Measurements from ENCODE around the gene MAOB.

DNA sequence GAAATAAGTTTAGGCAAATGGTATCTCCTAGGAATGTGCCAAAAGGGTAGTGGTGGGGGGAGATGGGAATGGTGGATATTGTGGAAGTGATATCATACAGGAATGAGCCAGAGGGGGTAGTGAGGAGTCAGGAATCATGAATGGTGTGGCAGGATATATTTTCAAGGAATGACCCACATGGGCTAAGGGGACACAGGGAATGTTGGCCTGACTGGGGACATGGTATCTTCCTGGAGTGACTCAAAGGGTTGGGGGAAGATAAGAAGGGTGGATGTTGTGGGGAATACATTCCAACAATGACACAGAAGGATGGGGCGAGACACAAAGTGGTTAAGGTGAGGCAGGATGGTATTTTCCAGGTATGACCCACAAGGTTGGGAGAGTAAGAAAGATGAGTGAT lies 165.6 kb downstream of the MAOB start:
- TF ChIP-seq, protein P1, sequence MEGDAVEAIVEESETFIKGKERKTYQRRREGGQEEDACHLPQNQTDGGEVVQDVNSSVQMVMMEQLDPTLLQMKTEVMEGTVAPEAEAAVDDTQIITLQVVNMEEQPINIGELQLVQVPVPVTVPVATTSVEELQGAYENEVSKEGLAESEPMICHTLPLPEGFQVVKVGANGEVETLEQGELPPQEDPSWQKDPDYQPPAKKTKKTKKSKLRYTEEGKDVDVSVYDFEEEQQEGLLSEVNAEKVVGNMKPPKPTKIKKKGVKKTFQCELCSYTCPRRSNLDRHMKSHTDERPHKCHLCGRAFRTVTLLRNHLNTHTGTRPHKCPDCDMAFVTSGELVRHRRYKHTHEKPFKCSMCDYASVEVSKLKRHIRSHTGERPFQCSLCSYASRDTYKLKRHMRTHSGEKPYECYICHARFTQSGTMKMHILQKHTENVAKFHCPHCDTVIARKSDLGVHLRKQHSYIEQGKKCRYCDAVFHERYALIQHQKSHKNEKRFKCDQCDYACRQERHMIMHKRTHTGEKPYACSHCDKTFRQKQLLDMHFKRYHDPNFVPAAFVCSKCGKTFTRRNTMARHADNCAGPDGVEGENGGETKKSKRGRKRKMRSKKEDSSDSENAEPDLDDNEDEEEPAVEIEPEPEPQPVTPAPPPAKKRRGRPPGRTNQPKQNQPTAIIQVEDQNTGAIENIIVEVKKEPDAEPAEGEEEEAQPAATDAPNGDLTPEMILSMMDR (IDR thresholded peaks at IDR 0.05; ENCODE audit: insufficient read depth, low read length), result no peak
- TF ChIP-seq POLR2AphosphoS5 (IDR thresholded peaks at IDR 0.05; ENCODE audit: low read depth), result no peak
